ENCODE measurements around the gene CPED1.

Gene CPED1

DNA sequence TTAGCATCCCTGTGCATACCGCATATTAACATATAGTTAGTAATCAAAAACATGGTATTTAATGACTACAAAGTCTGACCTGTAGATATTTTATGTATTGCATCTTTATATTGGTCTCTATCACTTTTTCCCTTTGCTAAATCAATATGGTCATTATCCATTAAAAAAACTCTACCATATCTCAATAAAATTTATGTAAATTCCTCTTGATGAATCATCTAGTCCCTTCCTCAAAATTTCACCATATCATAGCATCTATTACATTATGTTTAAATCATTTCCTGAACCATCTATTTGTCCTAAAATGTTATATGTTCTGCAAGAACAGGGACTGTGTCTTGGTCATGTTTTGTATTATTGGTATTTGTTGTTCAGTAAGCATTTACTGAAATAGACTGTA, 45.6 kb upstream of the CPED1 start:
- H2BK12ac ChIP-seq (ENCODE audit: low read length) = no peak overlapping the region
- no peak overlapping the region for H3K14ac ChIP-seq (ENCODE audit: low read length)
- H2AK5ac ChIP-seq (ENCODE audit: low read depth, low read length) = no peak overlapping the region
- no peak overlapping the region for H3K4me2 ChIP-seq (ENCODE audit: insufficient read depth, low read length, poor library complexity, severe bottlenecking)
- no peaks in the 10 kb centered on the region for H3K79me1 ChIP-seq (ENCODE audit: low read depth, low read length)
- H3K36me3 ChIP-seq (replicated peaks in 1 of 2; ENCODE audit: control insufficient read depth in 2 of 2, insufficient read depth in 2 of 2, low read length in 2 of 2) = no peaks in the 10 kb centered on the region
- no peak overlapping the region for H3K4me3 ChIP-seq (ENCODE audit: low read length in 2 of 2)
- H3K27me3 ChIP-seq (ENCODE audit: control insufficient read depth in 3 of 3, insufficient read depth in 3 of 3, low read depth in 1 of 3, low read length in 3 of 3) = no peaks in the 10 kb centered on the region
- H3K9ac ChIP-seq (ENCODE audit: low read depth, low read length, poor library complexity) = no peak overlapping the region
- no peak for DNase-seq (ENCODE audit: low spot score)
- H4K91ac ChIP-seq (ENCODE audit: low read depth, low read length, poor library complexity) = no peak overlapping the region
- H2BK5ac ChIP-seq (ENCODE audit: low read length) = no peak overlapping the region
- H3K18ac ChIP-seq (ENCODE audit: low read length) = no peak overlapping the region
- H2BK15ac ChIP-seq (ENCODE audit: low read length) = no peak overlapping the region
- no peak overlapping the region for H2AFZ ChIP-seq (ENCODE audit: low read length)
- no peak overlapping the region for H3K23ac ChIP-seq (ENCODE audit: low read depth, low read length, poor library complexity)
- no peak overlapping the region for H3K4ac ChIP-seq (ENCODE audit: low read length)
- H2BK120ac ChIP-seq (ENCODE audit: low read depth, low read length) = no peak overlapping the region
- no peaks in the 10 kb centered on the region for H3K4me1 ChIP-seq (ENCODE audit: control insufficient read depth in 2 of 2, insufficient read depth in 1 of 2, low read depth in 1 of 2, low read length in 2 of 2)
- H3K27ac ChIP-seq (replicated peaks; ENCODE audit: low read length) = no peak overlapping the region
- no peaks in the 10 kb centered on the region for H3K9me3 ChIP-seq (replicated peaks in 1 of 2; ENCODE audit: control insufficient read depth in 2 of 2, insufficient read depth in 1 of 2, low read depth in 1 of 2, low read length in 2 of 2)
- no peak overlapping the region for H4K8ac ChIP-seq (ENCODE audit: low read depth, low read length)
- WGBS, 2 donors (ENCODE audit: extremely low coverage in 2 of 2, insufficient read length in 2 of 2, insufficient replicate concordance in 1 of 2) = no CpG with 5 or more reads among the region's 1 CpG

GRCh38 chr7:120944826-120945562, 43.5 kb upstream of the CPED1 start:
- Histone ChIP-seq H3K27me3 (ENCODE audit: control insufficient read depth in 3 of 3, insufficient read depth in 3 of 3, low read depth in 1 of 3, low read length in 3 of 3) (no peaks in the 10 kb centered on the region), H3K4me1 (ENCODE audit: control insufficient read depth in 2 of 2, insufficient read depth in 1 of 2, low read depth in 1 of 2, low read length in 2 of 2) (no peaks in the 10 kb centered on the region), H3K18ac (ENCODE audit: low read length) (no peak overlapping the region), H2AFZ (ENCODE audit: low read length) (no peak overlapping the region), H2BK5ac (ENCODE audit: low read length) (no peak overlapping the region), H3K36me3 (replicated peaks in 1 of 2; ENCODE audit: control insufficient read depth in 2 of 2, insufficient read depth in 2 of 2, low read length in 2 of 2) (no peaks in the 10 kb centered on the region), H2AK5ac (ENCODE audit: low read depth, low read length) (no peak overlapping the region), H3K27ac (replicated peaks; ENCODE audit: low read length) (no peak overlapping the region), H3K14ac (ENCODE audit: low read length) (no peak overlapping the region), H2BK15ac (ENCODE audit: low read length) (no peak overlapping the region), H3K4me3 (ENCODE audit: low read length in 2 of 2) (no peak overlapping the region), H3K9ac (ENCODE audit: low read depth, low read length, poor library complexity) (no peak overlapping the region), H2BK12ac (ENCODE audit: low read length) (no peak overlapping the region), H4K91ac (ENCODE audit: low read depth, low read length, poor library complexity) (no peak overlapping the region), H4K8ac (ENCODE audit: low read depth, low read length) (no peak overlapping the region), H3K4ac (ENCODE audit: low read length) (no peak overlapping the region), H2BK120ac (ENCODE audit: low read depth, low read length) (no peak overlapping the region), H3K79me1 (ENCODE audit: low read depth, low read length) (no peaks in the 10 kb centered on the region), H3K23ac (ENCODE audit: low read depth, low read length, poor library complexity) (no peak overlapping the region), H3K9me3 (replicated peaks in 1 of 2; ENCODE audit: control insufficient read depth in 2 of 2, insufficient read depth in 1 of 2, low read depth in 1 of 2, low read length in 2 of 2) (no peaks in the 10 kb centered on the region), H3K4me2 (ENCODE audit: insufficient read depth, low read length, poor library complexity, severe bottlenecking) (no peak overlapping the region)
- DNase-seq (ENCODE audit: low spot score) = no peak
- WGBS, 2 donors (ENCODE audit: extremely low coverage in 2 of 2, insufficient read length in 2 of 2, insufficient replicate concordance in 1 of 2) = no CpG with 5 or more reads among the region's 6 CpGs

- Histone ChIP-seq H4K91ac (ENCODE audit: low read depth, low read length, poor library complexity) (no peak overlapping the region), H2AFZ (ENCODE audit: low read length) (no peak overlapping the region), H3K18ac (ENCODE audit: low read length) (no peak overlapping the region), H2AK5ac (ENCODE audit: low read depth, low read length) (no peak overlapping the region), H4K8ac (ENCODE audit: low read depth, low read length) (no peak overlapping the region), H3K23ac (ENCODE audit: low read depth, low read length, poor library complexity) (no peak overlapping the region), H3K79me1 (ENCODE audit: low read depth, low read length) (peaks cover 3% of the 10 kb centered on the region), H2BK120ac (ENCODE audit: low read depth, low read length) (no peak overlapping the region), H3K4me3 (ENCODE audit: low read length in 2 of 2) (no peak overlapping the region), H3K9ac (ENCODE audit: low read depth, low read length, poor library complexity) (no peak overlapping the region), H3K14ac (ENCODE audit: low read length) (no peak overlapping the region), H3K4me2 (ENCODE audit: insufficient read depth, low read length, poor library complexity, severe bottlenecking) (no peak overlapping the region), H3K9me3 (replicated peaks in 1 of 2; ENCODE audit: control insufficient read depth in 2 of 2, insufficient read depth in 1 of 2, low read depth in 1 of 2, low read length in 2 of 2) (no peaks in the 10 kb centered on the region), H3K4ac (ENCODE audit: low read length) (no peak overlapping the region), H2BK5ac (ENCODE audit: low read length) (no peak overlapping the region), H3K27me3 (ENCODE audit: control insufficient read depth in 3 of 3, insufficient read depth in 3 of 3, low read depth in 1 of 3, low read length in 3 of 3) (no peaks in the 10 kb centered on the region), H3K27ac (replicated peaks; ENCODE audit: low read length) (no peak overlapping the region), H2BK15ac (ENCODE audit: low read length) (no peak overlapping the region), H3K36me3 (replicated peaks in 1 of 2; ENCODE audit: control insufficient read depth in 2 of 2, insufficient read depth in 2 of 2, low read length in 2 of 2) (peaks cover 3 to 13% of the 10 kb centered on the region in 2 donors), H3K4me1 (ENCODE audit: control insufficient read depth in 2 of 2, insufficient read depth in 1 of 2, low read depth in 1 of 2, low read length in 2 of 2) (peaks cover 3 to 6% of the 10 kb centered on the region in 2 donors), H2BK12ac (ENCODE audit: low read length) (no peak overlapping the region)
- DNase-seq (ENCODE audit: low spot score) = no peak
Measured at GRCh38 chr7:120947980-120948379, 40.5 kb upstream of the CPED1 start.

DNA sequence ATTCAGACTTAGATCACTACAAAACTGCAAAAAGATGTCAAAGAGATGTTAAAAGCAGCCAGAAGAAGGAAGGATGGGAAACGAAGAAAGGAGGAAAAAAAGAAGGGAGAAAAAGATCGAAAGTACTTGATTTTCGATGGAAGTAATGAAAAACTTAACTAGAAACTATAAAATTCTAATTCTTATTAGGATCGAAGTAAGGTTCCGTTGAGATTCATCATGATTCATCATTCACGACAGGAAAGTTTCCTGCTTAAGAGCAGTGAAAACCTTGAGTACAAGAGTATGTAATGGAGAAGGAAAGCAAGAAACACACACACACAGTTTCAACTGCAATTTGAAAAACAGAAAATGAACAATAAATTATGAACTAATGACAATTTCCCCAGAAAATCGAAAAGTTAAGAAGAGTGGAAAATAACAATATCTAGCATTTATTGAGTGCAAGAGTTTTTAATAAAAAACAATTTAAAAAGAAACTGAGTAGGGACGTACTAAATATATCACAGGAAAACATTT, 39.1 kb upstream of the CPED1 start:
- H3K4me3 ChIP-seq (ENCODE audit: low read length in 2 of 2) = peak overlapping the region in 1 of 2 donors; percentile 69

More for the DNA sequence above, 39.1 kb upstream of the CPED1 start:
- Histone ChIP-seq H3K36me3 (replicated peaks in 1 of 2; ENCODE audit: control insufficient read depth in 2 of 2, insufficient read depth in 2 of 2, low read length in 2 of 2) (peaks cover 3 to 28% of the 10 kb centered on the region in 2 donors), H3K9ac (ENCODE audit: low read depth, low read length, poor library complexity) (no peak overlapping the region), H2AK5ac (ENCODE audit: low read depth, low read length) (no peak overlapping the region), H3K4ac (ENCODE audit: low read length) (no peak overlapping the region), H2AFZ (ENCODE audit: low read length) (peak overlapping the region; percentile 91), H3K27ac (replicated peaks; ENCODE audit: low read length) (no peak overlapping the region), H2BK15ac (ENCODE audit: low read length) (no peak overlapping the region), H2BK120ac (ENCODE audit: low read depth, low read length) (no peak overlapping the region), H3K79me1 (ENCODE audit: low read depth, low read length) (peaks cover 3% of the 10 kb centered on the region), H3K23ac (ENCODE audit: low read depth, low read length, poor library complexity) (no peak overlapping the region), H3K9me3 (replicated peaks in 1 of 2; ENCODE audit: control insufficient read depth in 2 of 2, insufficient read depth in 1 of 2, low read depth in 1 of 2, low read length in 2 of 2) (no peaks in the 10 kb centered on the region), H3K4me1 (ENCODE audit: control insufficient read depth in 2 of 2, insufficient read depth in 1 of 2, low read depth in 1 of 2, low read length in 2 of 2) (peaks cover 3 to 6% of the 10 kb centered on the region in 2 donors), H3K4me2 (ENCODE audit: insufficient read depth, low read length, poor library complexity, severe bottlenecking) (no peak overlapping the region), H3K27me3 (ENCODE audit: control insufficient read depth in 3 of 3, insufficient read depth in 3 of 3, low read depth in 1 of 3, low read length in 3 of 3) (no peaks in the 10 kb centered on the region), H3K18ac (ENCODE audit: low read length) (no peak overlapping the region), H2BK5ac (ENCODE audit: low read length) (no peak overlapping the region), H3K14ac (ENCODE audit: low read length) (no peak overlapping the region), H2BK12ac (ENCODE audit: low read length) (no peak overlapping the region), H4K91ac (ENCODE audit: low read depth, low read length, poor library complexity) (no peak overlapping the region), H4K8ac (ENCODE audit: low read depth, low read length) (no peak overlapping the region)
- WGBS, 2 donors (ENCODE audit: extremely low coverage in 2 of 2, insufficient read length in 2 of 2, insufficient replicate concordance in 1 of 2) = no CpG with 5 or more reads among the region's 8 CpGs
- DNase-seq (ENCODE audit: low spot score) = no peak
